GM20000 (cell line): ENCODE data around the gene FN1.

Experiments
- DNase-seq: peaks from one replicate; pipeline ENCODE4 v3.0.0; 2012; ENCODE audit warnings: low spot score
- TF ChIP-seq, protein P1 (sequence below): IDR thresholded peaks from 2 replicates; pipeline ENCODE4 v1.5.1; 2012; ENCODE audit warnings: mild to moderate bottlenecking, control low read depth; ENCODE audit errors: extremely low read depth, missing control alignments

FN1 gene

DNA sequence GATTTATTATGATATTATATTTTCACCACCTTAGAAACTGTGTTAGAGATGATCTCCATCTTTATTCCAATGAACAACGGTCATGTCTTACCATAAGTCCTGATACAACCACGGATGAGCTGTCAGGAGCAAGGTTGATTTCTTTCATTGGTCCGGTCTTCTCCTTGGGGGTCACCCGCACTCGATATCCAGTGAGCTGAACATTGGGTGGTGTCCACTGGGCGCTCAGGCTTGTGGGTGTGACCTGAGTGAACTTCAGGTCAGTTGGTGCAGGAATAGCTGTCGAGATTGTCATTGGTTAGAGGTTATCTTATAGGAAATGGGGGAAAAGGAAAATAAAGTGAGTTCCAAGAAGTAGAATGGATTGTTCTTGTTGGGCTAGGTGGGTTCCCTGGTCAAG, 56.8 kb downstream of the FN1 start:
- DNase-seq: no peak
- TF ChIP-seq, protein P1, sequence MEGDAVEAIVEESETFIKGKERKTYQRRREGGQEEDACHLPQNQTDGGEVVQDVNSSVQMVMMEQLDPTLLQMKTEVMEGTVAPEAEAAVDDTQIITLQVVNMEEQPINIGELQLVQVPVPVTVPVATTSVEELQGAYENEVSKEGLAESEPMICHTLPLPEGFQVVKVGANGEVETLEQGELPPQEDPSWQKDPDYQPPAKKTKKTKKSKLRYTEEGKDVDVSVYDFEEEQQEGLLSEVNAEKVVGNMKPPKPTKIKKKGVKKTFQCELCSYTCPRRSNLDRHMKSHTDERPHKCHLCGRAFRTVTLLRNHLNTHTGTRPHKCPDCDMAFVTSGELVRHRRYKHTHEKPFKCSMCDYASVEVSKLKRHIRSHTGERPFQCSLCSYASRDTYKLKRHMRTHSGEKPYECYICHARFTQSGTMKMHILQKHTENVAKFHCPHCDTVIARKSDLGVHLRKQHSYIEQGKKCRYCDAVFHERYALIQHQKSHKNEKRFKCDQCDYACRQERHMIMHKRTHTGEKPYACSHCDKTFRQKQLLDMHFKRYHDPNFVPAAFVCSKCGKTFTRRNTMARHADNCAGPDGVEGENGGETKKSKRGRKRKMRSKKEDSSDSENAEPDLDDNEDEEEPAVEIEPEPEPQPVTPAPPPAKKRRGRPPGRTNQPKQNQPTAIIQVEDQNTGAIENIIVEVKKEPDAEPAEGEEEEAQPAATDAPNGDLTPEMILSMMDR: no peak

DNA sequence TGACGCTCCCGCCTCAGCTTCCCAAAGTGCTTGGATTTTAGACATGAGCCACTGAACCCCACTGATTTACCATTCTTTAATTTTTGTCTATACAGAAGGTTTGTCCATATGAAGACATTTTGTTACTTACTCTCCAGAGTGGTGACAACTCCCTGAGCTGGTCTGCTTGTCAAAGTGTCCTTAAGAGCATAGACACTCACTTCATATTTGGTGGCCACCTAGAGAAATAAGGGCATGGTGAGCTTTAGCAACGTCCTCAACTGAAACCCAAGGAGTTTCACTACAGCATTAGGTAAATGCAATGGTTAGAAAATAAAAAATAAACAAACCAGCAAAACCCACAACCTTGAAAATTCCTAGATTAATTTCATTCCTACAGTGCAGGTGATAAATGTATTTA, 57.8 kb downstream of the FN1 start:
- DNase-seq: no peak
- TF ChIP-seq, protein P1: no peak

DNA sequence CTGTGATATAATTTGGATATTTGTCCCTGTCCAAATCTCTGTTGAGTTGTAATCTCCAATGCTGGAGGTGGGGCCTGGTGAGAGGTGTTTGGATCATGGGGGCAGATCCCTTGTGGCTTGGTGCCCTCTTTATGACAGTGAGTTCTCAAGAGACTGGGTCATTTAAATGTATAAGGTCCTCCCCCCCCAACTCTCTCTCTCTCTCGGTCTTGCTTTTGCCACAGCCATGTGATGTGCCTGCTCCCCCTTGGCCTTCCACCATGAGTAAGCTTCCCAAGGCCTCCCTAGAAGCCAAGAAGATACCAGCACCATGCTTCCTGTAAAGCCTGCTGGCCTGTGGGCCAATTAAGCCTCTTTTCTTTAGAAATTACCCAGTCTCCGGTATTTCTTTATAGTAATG, 58.6 kb downstream of the FN1 start:
- DNase-seq: no peak
- TF ChIP-seq, protein P1: no peak

DNA sequence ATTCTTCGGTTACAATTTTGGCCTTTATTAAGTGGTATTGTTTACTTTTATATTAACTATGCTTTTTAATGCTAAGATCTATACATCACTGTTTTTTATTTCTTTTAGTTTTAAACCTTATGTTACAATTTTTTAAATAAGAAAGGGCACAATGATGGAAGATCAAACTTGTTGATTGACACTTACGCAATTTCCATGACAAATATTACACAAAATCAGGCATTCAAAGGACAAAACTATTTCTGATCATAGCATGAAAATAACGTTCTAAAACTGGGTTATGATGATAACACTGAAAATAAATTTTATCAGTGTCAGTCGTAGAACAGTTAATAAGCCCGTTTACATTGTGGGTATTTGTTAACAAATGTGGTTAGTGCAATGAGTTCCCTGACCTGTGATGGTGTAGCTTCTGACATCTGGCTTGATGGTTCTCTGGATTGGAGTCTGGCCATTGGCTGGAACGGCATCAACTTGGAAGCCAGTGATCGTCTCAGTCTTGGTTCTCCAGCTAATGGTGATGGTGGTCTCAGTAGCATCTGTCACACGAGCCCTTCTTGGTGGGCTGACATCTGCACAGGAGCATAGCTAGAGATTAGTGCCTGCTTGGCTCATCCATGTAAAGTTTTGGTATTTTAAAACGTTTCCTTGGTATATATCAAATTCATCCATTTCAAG, 59.6 kb downstream of the FN1 start:
- DNase-seq: no peak
- TF ChIP-seq, protein P1: no peak

DNA sequence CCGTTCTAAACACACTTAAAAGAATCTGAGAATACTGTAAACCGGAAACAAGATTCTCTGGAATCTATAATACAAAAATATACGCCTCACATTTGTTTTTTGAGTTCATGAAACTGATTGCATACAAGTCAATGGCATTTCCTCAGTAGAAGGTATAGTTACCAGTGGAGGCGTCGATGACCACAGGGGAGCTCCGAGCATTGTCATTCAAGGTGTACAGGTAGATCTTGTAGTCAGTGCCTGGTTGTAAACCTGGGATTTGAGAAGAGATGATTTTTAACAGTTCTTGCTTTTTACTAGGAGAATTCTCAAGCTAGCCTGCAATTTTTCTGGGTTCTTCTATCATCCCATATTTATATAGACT, 60.4 kb downstream of the FN1 start:
- no peak for DNase-seq
- TF ChIP-seq, protein P1: no peak

DNA sequence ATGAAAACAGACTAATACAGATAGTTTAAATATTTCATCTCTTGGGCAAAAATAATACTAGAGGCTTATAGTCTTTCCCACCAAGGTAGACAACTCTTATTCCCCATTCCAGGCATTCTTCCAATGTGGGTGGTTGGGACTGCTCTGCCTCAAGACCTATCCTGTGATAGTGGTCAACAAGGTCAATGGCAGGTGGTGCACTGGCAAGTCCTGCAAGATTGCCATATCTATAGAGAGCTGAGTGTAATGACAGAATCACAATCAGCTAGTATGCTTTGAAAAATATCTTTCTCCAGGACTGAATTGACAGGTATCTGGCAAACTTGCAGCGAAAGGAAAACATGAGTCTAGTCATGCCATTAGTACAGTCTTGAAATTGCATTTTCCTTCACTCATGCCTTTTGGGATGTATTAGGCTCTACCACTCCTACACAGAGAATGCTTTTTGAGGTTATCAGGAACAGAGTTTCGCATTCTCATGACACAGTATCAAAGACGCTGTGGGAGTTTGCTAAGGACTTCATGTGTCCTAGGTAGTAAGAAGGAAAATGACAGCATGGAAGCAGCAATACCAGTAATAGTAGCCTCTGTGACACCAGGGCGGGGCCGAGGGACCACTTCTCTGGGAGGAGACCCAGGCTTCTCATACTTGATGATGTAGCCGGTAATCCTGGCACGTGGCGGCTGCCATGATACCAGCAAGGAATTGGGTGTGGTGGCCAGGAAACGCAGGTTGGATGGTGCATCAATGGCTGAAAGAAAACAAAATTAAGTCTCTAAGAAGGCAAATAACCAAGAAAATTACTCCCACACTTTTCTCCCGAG, 61.0 kb downstream of the FN1 start:
- TF ChIP-seq, protein P1: no peak
- no peak for DNase-seq

DNA sequence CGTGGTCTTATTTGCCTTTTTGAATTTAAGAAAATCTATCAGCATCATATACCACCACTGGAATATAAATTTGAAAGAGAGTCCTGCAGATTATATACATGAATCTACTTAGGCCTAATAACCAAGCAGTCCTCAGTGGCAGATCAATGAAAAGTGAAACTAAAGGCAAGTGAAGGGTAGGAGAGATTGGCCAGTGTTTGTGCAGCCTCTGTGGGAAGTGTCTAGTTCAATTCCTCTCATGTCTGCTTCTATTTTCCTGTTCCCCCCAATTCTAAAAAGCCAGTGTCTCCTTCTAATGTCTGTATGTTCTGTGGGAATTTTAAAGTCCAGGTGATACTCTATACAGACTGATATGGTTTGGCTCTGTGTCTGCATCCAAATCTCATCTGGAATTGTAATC, 61.9 kb downstream of the FN1 start:
- no peak for DNase-seq
- TF ChIP-seq, protein P1: no peak
